Cardiac septum (tissue), 1 donor: Measurements from ENCODE around the gene LYRM4. TPM values are rescaled to one million over a fixed set of nuclear protein-coding genes. Genes with fewer than 3 reads are reported as not detected.

Experiments used
- DNase-seq: peaks from one replicate; pipeline ENCODE4 v3.0.0-alpha.2; 2020; ENCODE audit warnings: low spot score
- intact Hi-C: fragments of 100-400 bp; cut with DNase I; formaldehyde crosslinking; loops from one replicate; pipeline ENCODE4 v1.14.0; 2022
- total RNA-seq: library from RNA; stranded (reverse); fragmentation: NEBNext Ultra II Directional; extraction: Animal tissue kit (Norgen Biotek cat#: 25700); gene quantifications from one replicate; pipeline ENCODE4 v1.2.1, GENCODE V29; 2021
- donor health status: DM: no; HTN: no; CAD: no.

The LYRM4 gene
- total RNA-seq, 1 donor from 2014 or later = 21.1 TPM

GRCh38 chr6:5214570-5215052 is 46.1 kb downstream of the LYRM4 start:
- intact Hi-C loops = loop anchor here (1.0 to 10.0 kb wide), 4 partner anchors 46 to 190 kb away; partner anchors contain the start of genes FARS2 and LYRM4
- DNase-seq = no peak

GRCh38 chr6:5213836-5214235 is 46.9 kb downstream of the LYRM4 start:
- intact Hi-C loops = loop anchor here (1.0 to 10.0 kb wide), 4 partner anchors 47 to 191 kb away; partner anchors contain the start of genes FARS2 and LYRM4
- DNase-seq = no peak

GRCh38 chr6:5211492-5211891 is 49.3 kb downstream of the LYRM4 start:
- intact Hi-C loops = loop anchor here (5.0 to 10.0 kb wide), 2 partner anchors 69 to 193 kb away; no protein-coding TSS in a partner anchor
- no peak for DNase-seq

- intact Hi-C loops = loop anchor here (5.0 kb wide), 1 partner anchor 121 kb away; the partner anchor contains the start of gene PPP1R3G
- no peak for DNase-seq
These were observed 52.2 kb downstream of the LYRM4 start for GRCh38 chr6:5208471-5208971.

- intact Hi-C loops = loop anchor here (5.0 kb wide), 1 partner anchor 121 kb away; the partner anchor contains the start of gene PPP1R3G
- DNase-seq = no peak
These were observed 52.7 kb downstream of the LYRM4 start for GRCh38 chr6:5208057-5208456.

GRCh38 chr6:5206920-5207561 is 53.7 kb downstream of the LYRM4 start:
- DNase-seq = no peak
- intact Hi-C loops = loop anchor here (5.0 kb wide), 1 partner anchor 120 kb away; the partner anchor contains the start of gene PPP1R3G

- intact Hi-C loops = loop anchor here (5.0 kb wide), 1 partner anchor 119 kb away; the partner anchor contains the start of gene PPP1R3G
- DNase-seq = no peak
These were observed 54.6 kb downstream of the LYRM4 start for GRCh38 chr6:5205877-5206850.

GRCh38 chr6:5205035-5205507 is 55.7 kb downstream of the LYRM4 start:
- intact Hi-C loops = loop anchor here (5.0 kb wide), 1 partner anchor 118 kb away; the partner anchor contains the start of gene PPP1R3G
- no peak for DNase-seq

GRCh38 chr6:5204376-5204775 is 56.4 kb downstream of the LYRM4 start:
- DNase-seq = no peak
- intact Hi-C loops = no loop called here

- DNase-seq = no peak
- intact Hi-C loops = no loop called here
These were observed 57.2 kb downstream of the LYRM4 start for GRCh38 chr6:5203546-5203945.

- intact Hi-C loops = no loop called here
- DNase-seq = no peak
These were observed 57.8 kb downstream of the LYRM4 start for GRCh38 chr6:5202941-5203340.

GRCh38 chr6:5202206-5202605 is 58.5 kb downstream of the LYRM4 start:
- DNase-seq = no peak
- intact Hi-C loops = no loop called here

GRCh38 chr6:5201271-5201670 is 59.5 kb downstream of the LYRM4 start:
- intact Hi-C loops = no loop called here
- no peak for DNase-seq

GRCh38 chr6:5199702-5200101 is 61.0 kb downstream of the LYRM4 start:
- no peak for DNase-seq
- intact Hi-C loops = no loop called here

GRCh38 chr6:5199283-5199682 is 61.5 kb downstream of the LYRM4 start:
- intact Hi-C loops = no loop called here
- no peak for DNase-seq

GRCh38 chr6:5197084-5197483 is 63.7 kb downstream of the LYRM4 start:
- intact Hi-C loops = no loop called here
- no peak for DNase-seq

GRCh38 chr6:5192135-5192794 is 68.5 kb downstream of the LYRM4 start:
- intact Hi-C loops = no loop called here
- no peak for DNase-seq

- intact Hi-C loops = no loop called here
- no peak for DNase-seq
These were observed 69.0 kb downstream of the LYRM4 start for GRCh38 chr6:5191722-5192121.

GRCh38 chr6:5191222-5191621 is 69.5 kb downstream of the LYRM4 start:
- no peak for DNase-seq
- intact Hi-C loops = no loop called here
